Measurements from ENCODE around the gene KARS1. TPM values are rescaled to one million over a fixed set of nuclear protein-coding genes. Genes with fewer than 3 reads are reported as not detected.

The KARS1 gene
- total and polyA plus RNA-seq, 5 experiments from 2014 or later, result 140 to 214 (median 194) TPM

Other genes with a start within 250 kb of the KARS1 start
- 10 to 100 TPM; 34.9 to 39.0 TPM for gene CFDP1, start 214.2 kb downstream of the KARS1 start, total RNA-seq
- gene CFDP1, start 214.2 kb downstream of the KARS1 start, polyA plus RNA-seq, result 10 to 100 TPM; 34.3 to 36.8 (median 34.5) TPM
- 10 to 100 TPM; 42.3 to 53.2 TPM for gene TMEM170A, start 183.0 kb downstream of the KARS1 start, total RNA-seq
- 10 to 100 TPM; 32.8 to 45.1 (median 33.8) TPM for gene TMEM170A, start 183.0 kb downstream of the KARS1 start, polyA plus RNA-seq
- not detected for gene CHST6, start 152.2 kb downstream of the KARS1 start, total RNA-seq
- gene CHST6, start 152.2 kb downstream of the KARS1 start, polyA plus RNA-seq, result not detected
- gene CHST5, start 111.6 kb downstream of the KARS1 start, total RNA-seq, result not detected
- not detected for gene CHST5, start 111.6 kb downstream of the KARS1 start, polyA plus RNA-seq
- gene TMEM231, start 91.4 kb downstream of the KARS1 start, total RNA-seq, result 1 to 10 TPM; 2.4 to 2.9 TPM
- gene TMEM231, start 91.4 kb downstream of the KARS1 start, polyA plus RNA-seq, result 1 to 10 TPM in 1 of 3 donors, under 1 TPM in 2; 0.95 to 1.4 (median 0.99) TPM
- gene GABARAPL2, start 81.3 kb downstream of the KARS1 start, total RNA-seq, result 10 to 100 TPM; 76.5 to 84.6 TPM
- 100 to 1,000 TPM; 226 to 291 (median 250) TPM for gene GABARAPL2, start 81.3 kb downstream of the KARS1 start, polyA plus RNA-seq
- 10 to 100 TPM; 66.6 to 69.6 TPM for gene ADAT1, start 24.4 kb downstream of the KARS1 start, total RNA-seq
- 10 to 100 TPM; 35.0 to 41.5 (median 39.8) TPM for gene ADAT1, start 24.4 kb downstream of the KARS1 start, polyA plus RNA-seq
- 10 to 100 TPM; 89.8 to 92.1 TPM for gene TERF2IP, start 108 bp upstream of the KARS1 start, total RNA-seq
- gene TERF2IP, start 108 bp upstream of the KARS1 start, polyA plus RNA-seq, result 100 to 1,000 TPM in 2 of 3 donors, 10 to 100 TPM in 1; 96.4 to 137 (median 125) TPM
- gene CPHXL2, start 29.3 kb upstream of the KARS1 start, total RNA-seq, result not detected
- not detected for gene CPHXL2, start 29.3 kb upstream of the KARS1 start, polyA plus RNA-seq
- gene DUXB, start 53.8 kb upstream of the KARS1 start, total RNA-seq, result not detected
- not detected for gene DUXB, start 53.8 kb upstream of the KARS1 start, polyA plus RNA-seq
- gene CPHXL, start 78.8 kb upstream of the KARS1 start, total RNA-seq, result not detected
- gene CPHXL, start 78.8 kb upstream of the KARS1 start, polyA plus RNA-seq, result not detected

All from naive thymus-derived CD8-positive, alpha-beta T cell (primary cell).